Measurements from ENCODE around the gene MRPS31. TPM values are rescaled to one million over a fixed set of nuclear protein-coding genes. Genes with fewer than 3 reads are reported as not detected.

MRPS31 gene
- polyA plus RNA-seq, 3 donors: 9.5 to 11.4 (median 11.3) TPM

DNA sequence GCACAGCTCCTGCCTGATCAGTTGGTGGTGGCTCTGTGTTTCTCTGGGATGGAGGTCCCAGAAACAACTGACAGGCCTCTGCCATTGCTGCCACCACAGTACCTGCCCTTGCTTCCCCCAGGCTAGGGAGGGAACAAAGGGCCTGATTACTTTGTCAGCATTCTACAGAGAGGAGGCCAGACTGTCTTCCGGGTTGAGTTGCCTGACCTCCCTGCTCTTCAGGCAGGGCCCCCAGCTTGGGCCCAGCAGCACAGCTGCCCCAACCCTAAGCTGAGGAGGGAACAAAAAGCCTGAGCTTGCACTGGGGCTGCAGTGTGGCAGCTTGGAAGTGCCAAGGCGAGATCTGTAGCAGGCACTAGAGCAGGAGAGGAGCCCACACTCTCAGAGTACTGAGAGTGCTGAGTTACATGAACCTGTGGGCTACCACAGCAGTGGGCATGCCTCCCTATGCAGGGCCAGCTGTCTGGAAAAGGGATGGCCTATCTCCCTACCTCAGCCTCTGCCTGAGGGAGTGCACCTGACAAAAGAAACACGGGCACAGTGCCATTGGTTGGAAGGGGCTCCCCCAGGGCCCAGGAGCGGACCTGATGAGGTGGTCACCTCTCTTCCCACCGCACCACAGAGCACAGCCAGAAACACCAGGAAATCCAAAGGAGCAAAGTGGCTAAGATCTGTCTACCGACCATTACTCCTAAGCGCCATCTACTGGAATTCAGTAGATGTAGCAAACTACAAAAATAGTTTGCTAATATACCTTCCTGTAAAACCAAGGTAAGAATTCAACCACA lies 42.9 kb upstream of the MRPS31 start:
- Mint-ChIP-seq H3K27me3 (ENCODE audit: low read depth in 3 of 3) (no peaks in the 10 kb centered on the region), H3K9me3 (no peaks in the 10 kb centered on the region), H3K36me3 (peaks cover 13 to 31% of the 10 kb centered on the region in 2 donors), H3K4me1 (peaks cover 19% of the 10 kb centered on the region), H3K27ac (no peak overlapping the region), H3K4me3 (no peak overlapping the region)
- peak; percentile 15 to 60 (median 44) for DNase-seq
- Histone ChIP-seq H3K27me3 (ENCODE audit: control insufficient read depth in 2 of 2, insufficient read depth in 2 of 2, low read length in 2 of 2) (no peaks in the 10 kb centered on the region), H4K20me1 (ENCODE audit: insufficient read depth, low read length) (no peaks in the 10 kb centered on the region), H3K27ac (ENCODE audit: low read depth in 1 of 2, low read length in 2 of 2) (peak overlapping the region in 1 of 2 donors; percentile 28), H3K4me1 (ENCODE audit: control insufficient read depth in 1 of 2, insufficient read depth in 2 of 2, low read length in 2 of 2) (peaks cover 14% of the 10 kb centered on the region in 2 donors), H3K4me2 (replicated peaks; ENCODE audit: extremely low read depth, low read length, poor library complexity, severe bottlenecking) (no peak overlapping the region), H3K9ac (ENCODE audit: insufficient read depth, low read length, poor library complexity, severe bottlenecking) (no peak overlapping the region), H2AFZ (ENCODE audit: insufficient read depth, low read depth, low read length, poor library complexity, severe bottlenecking) (no peak overlapping the region), H3K9me3 (replicated peaks in 1 of 2; ENCODE audit: control insufficient read depth in 1 of 2, insufficient read depth in 1 of 2, low read length in 2 of 2) (no peaks in the 10 kb centered on the region), H3K79me2 (ENCODE audit: insufficient read depth, low read length) (no peaks in the 10 kb centered on the region), H3K4me3 (replicated peaks in 1 of 3; ENCODE audit: low read depth in 2 of 3, low read length in 3 of 3) (no peak overlapping the region), H3K36me3 (replicated peaks in 1 of 2; ENCODE audit: control insufficient read depth in 1 of 2, insufficient read depth in 2 of 2, low read length in 2 of 2) (peaks cover 0 to 4% of the 10 kb centered on the region in 2 donors)
- TF ChIP-seq, protein P1, sequence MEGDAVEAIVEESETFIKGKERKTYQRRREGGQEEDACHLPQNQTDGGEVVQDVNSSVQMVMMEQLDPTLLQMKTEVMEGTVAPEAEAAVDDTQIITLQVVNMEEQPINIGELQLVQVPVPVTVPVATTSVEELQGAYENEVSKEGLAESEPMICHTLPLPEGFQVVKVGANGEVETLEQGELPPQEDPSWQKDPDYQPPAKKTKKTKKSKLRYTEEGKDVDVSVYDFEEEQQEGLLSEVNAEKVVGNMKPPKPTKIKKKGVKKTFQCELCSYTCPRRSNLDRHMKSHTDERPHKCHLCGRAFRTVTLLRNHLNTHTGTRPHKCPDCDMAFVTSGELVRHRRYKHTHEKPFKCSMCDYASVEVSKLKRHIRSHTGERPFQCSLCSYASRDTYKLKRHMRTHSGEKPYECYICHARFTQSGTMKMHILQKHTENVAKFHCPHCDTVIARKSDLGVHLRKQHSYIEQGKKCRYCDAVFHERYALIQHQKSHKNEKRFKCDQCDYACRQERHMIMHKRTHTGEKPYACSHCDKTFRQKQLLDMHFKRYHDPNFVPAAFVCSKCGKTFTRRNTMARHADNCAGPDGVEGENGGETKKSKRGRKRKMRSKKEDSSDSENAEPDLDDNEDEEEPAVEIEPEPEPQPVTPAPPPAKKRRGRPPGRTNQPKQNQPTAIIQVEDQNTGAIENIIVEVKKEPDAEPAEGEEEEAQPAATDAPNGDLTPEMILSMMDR (IDR thresholded peaks at IDR 0.05): peak; percentile 86
- WGBS (ENCODE audit: insufficient coverage): 79% methylated on average over 6 of the region's 7 CpGs
- intact Hi-C loops (cut with micrococcal nuclease): loop anchor here in 1 of 2 donors (5.0 kb wide), 1 partner anchor 42 kb away; the partner anchor contains the start of gene MRPS31

DNA sequence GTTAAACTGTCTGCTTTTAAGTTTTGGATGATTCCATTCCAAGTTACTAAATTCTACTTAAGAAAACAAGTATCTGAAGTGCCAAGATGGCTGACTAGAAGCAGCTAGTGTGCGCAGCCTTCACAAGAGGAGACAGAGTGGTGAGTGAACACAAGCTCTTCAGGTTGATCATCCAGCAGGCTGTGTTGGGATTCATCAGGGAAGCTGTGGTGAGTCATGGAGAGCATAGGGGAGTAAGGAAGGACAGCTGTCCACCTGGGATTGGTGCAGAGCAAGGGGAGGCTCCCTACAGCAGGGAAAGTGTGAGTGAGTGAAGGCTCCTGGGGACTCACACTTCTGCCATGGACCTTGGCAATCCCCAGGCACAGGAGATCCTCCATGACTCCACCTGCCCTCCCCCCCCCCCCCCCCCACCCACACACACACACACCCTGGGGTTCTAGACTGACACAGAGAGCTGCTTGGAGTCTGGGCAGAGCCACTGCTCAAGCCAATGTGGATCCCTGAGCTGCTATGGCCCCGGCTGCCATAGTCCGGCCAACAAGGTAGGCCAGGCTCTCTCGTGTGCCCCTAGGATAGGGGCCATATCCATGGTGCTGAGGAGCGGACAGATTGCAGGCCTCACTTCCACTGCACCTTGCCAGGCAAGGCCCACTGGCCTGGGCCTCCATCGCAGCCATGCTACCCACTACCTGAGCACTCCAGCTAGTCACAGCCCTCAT lies 41.9 kb upstream of the MRPS31 start:
- no peaks in the 10 kb centered on the region for H4K20me1 ChIP-seq (ENCODE audit: insufficient read depth, low read length)
- peak overlapping the region in 5 of 7 donors; percentile 5 to 84 (median 31) for H3K27ac Mint-ChIP-seq
- no peaks in the 10 kb centered on the region for H3K9me3 ChIP-seq (replicated peaks in 1 of 2; ENCODE audit: control insufficient read depth in 1 of 2, insufficient read depth in 1 of 2, low read length in 2 of 2)
- H2AFZ ChIP-seq (ENCODE audit: insufficient read depth, low read depth, low read length, poor library complexity, severe bottlenecking): no peak overlapping the region
- intact Hi-C loops (cut with micrococcal nuclease): loop anchor here in 1 of 2 donors (5.0 kb wide), 1 partner anchor 41 kb away; the partner anchor contains the start of gene MRPS31
- H3K9me3 Mint-ChIP-seq: peaks cover 0 to 3% (median 0%) of the 10 kb centered on the region in 7 donors
- WGBS (ENCODE audit: insufficient coverage): 98% methylated on average over 6 of the region's 6 CpGs
- H3K9ac ChIP-seq (ENCODE audit: insufficient read depth, low read length, poor library complexity, severe bottlenecking): no peak overlapping the region
- H3K27me3 ChIP-seq (ENCODE audit: control insufficient read depth in 2 of 2, insufficient read depth in 2 of 2, low read length in 2 of 2): no peaks in the 10 kb centered on the region
- peaks cover 16 to 41% of the 10 kb centered on the region in 2 donors for H3K36me3 Mint-ChIP-seq
- peaks cover 14% of the 10 kb centered on the region in 2 donors for H3K4me1 ChIP-seq (ENCODE audit: control insufficient read depth in 1 of 2, insufficient read depth in 2 of 2, low read length in 2 of 2)
- H3K4me1 Mint-ChIP-seq: peaks cover 19% of the 10 kb centered on the region
- H3K36me3 ChIP-seq (replicated peaks in 1 of 2; ENCODE audit: control insufficient read depth in 1 of 2, insufficient read depth in 2 of 2, low read length in 2 of 2): peaks cover 0 to 4% of the 10 kb centered on the region in 2 donors
- no peak overlapping the region for H3K4me2 ChIP-seq (replicated peaks; ENCODE audit: extremely low read depth, low read length, poor library complexity, severe bottlenecking)
- TF ChIP-seq, protein P1 (IDR thresholded peaks at IDR 0.05): no peak
- H3K79me2 ChIP-seq (ENCODE audit: insufficient read depth, low read length): no peaks in the 10 kb centered on the region
- H3K27ac ChIP-seq (ENCODE audit: low read depth in 1 of 2, low read length in 2 of 2): peak overlapping the region in 1 of 2 donors; percentile 17
- H3K27me3 Mint-ChIP-seq (ENCODE audit: low read depth in 3 of 3): no peaks in the 10 kb centered on the region
- H3K4me3 ChIP-seq (replicated peaks in 1 of 3; ENCODE audit: low read depth in 2 of 3, low read length in 3 of 3): no peak overlapping the region
- no peak overlapping the region for H3K4me3 Mint-ChIP-seq
- DNase-seq: peak in 1 of 3 donors; percentile 39

Measured in CD14-positive monocyte (primary cell).